ENCODE results near the gene TSPAN15.
"Not testable (repeated sequence)": the region's sequence is repeated elsewhere in the genome, so short reads cannot be mapped to it uniquely, and the experiment has no call there.

Gene TSPAN15

DNA sequence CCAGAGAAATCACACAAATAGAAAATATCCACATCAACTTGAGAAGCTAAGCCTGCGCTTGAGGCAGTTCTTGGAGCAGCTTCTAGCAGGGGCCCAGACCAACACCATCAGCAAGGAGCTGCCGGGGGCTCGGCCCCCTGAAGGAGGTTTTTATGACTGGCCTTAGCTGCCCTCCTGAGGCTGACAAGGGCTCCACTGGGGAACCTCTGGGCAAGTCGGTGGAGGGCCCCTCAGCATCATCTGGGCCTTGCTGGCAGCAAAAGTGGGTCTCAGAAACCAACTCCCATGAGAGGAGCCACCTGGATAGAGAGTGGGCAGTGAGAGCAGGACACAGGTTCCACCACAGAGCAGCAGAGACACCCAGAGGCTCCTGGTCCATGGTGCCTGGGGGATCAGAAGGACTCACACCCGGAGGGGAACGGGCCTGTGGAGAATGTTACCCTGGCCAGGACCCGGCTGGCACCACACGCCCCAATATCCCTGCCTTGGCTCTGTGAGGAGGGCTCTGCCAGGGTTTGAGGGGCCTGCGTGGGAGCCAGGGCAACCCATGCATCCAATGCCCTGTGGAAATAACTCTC, 66.1 kb downstream of the TSPAN15 start:
- no peak for DNase-seq (ENCODE audit: low read depth)
- no peak overlapping the region for H3K4me3 ChIP-seq (ENCODE audit: low read depth, low read length)
- TF ChIP-seq, protein P1, sequence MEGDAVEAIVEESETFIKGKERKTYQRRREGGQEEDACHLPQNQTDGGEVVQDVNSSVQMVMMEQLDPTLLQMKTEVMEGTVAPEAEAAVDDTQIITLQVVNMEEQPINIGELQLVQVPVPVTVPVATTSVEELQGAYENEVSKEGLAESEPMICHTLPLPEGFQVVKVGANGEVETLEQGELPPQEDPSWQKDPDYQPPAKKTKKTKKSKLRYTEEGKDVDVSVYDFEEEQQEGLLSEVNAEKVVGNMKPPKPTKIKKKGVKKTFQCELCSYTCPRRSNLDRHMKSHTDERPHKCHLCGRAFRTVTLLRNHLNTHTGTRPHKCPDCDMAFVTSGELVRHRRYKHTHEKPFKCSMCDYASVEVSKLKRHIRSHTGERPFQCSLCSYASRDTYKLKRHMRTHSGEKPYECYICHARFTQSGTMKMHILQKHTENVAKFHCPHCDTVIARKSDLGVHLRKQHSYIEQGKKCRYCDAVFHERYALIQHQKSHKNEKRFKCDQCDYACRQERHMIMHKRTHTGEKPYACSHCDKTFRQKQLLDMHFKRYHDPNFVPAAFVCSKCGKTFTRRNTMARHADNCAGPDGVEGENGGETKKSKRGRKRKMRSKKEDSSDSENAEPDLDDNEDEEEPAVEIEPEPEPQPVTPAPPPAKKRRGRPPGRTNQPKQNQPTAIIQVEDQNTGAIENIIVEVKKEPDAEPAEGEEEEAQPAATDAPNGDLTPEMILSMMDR (IDR thresholded peaks at IDR 0.05; ENCODE audit: control insufficient read depth, extremely low read depth, insufficient read depth) = no peak

DNA sequence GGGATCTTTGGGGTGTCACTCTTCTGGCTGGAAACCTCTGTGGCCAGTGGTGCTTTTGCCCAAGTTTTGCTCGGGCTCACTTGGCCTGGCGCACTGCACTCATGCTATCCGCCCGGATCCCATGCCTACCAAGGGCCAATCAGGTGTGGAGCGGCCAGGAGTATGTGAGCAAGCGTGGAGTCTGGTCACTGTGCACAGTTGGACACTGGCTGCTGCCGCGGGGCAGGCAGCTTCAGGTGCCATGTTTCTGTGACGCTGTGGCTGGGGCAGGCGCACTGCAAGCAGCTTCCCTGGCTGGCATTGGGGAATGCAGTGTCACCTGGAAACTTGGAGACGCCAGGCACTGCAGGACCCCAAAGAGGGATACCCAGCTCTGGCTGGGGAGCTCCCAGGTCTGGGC, 76.7 kb downstream of the TSPAN15 start:
- TF ChIP-seq, protein P1 (IDR thresholded peaks at IDR 0.05; ENCODE audit: control insufficient read depth, extremely low read depth, insufficient read depth) = no peak
- no peak for DNase-seq (ENCODE audit: low read depth)
- no peak overlapping the region for H3K4me3 ChIP-seq (ENCODE audit: low read depth, low read length)

DNA sequence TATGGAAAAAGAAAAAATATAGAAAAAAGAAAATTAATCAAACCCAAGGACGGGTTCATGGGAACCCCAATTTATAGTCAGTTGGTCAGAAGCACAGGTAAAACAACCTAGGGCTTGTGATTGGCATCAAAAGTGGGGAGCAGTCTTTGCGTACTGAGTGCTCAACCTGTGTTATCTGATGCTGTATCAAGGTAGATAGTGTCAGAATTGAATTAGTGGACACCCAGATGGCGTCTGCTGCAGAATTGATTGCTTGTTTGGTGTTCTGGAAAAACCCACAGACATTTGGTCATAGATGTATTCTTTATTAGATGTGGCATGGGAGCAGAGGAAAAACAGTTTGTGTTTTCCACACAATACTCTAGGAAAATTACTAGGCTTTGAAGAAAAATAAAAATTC, 82.4 kb downstream of the TSPAN15 start:
- no peak for DNase-seq (ENCODE audit: low read depth)
- TF ChIP-seq, protein P1 (IDR thresholded peaks at IDR 0.05; ENCODE audit: control insufficient read depth, extremely low read depth, insufficient read depth) = no peak
- H3K4me3 ChIP-seq (ENCODE audit: low read depth, low read length) = no peak overlapping the region

DNA sequence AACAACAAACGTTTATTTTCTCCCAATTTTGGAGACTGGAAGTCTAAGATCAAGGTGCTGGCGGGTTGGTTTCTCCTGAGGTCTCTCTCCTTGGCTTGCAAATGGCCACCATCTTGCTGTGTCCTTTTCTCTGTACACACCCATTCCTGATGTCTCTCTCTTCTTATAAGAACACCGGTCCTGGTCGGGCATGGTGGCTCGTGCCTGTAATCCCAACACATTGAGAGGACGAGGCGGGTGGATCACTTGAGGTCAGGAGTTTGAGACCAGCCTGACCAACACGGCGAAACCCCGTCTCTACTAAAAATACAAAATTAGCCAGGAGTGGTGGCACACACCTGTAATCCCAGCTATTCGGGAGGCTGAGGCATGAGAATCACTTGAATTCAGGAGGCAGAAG, 85.3 kb downstream of the TSPAN15 start:
- not testable (repeated sequence) for DNase-seq (ENCODE audit: low read depth); H3K4me3 ChIP-seq (ENCODE audit: low read depth, low read length)

DNA sequence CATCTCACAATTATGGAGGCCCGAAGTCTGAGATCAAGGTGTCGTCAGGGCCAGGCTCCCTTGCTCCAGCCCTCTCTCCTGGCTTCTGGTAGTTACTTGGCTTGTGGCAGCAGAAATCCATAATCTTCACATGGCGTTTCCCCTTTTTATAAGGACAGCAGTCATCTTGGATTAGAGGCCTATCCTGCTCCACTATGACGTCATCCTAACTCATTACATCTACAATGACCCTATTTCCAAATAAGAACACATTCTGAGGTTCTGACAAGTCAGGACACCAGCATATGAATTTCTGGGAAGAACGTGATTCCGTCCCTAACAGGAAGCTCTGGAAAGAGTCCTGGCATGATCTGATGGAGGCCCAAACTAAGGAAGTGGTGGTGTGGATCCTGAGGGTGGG, 86.2 kb downstream of the TSPAN15 start:
- H3K4me3 ChIP-seq (ENCODE audit: low read depth, low read length) = no peak overlapping the region
- TF ChIP-seq, protein P1 (IDR thresholded peaks at IDR 0.05; ENCODE audit: control insufficient read depth, extremely low read depth, insufficient read depth) = no peak
- DNase-seq (ENCODE audit: low read depth) = no peak

DNA sequence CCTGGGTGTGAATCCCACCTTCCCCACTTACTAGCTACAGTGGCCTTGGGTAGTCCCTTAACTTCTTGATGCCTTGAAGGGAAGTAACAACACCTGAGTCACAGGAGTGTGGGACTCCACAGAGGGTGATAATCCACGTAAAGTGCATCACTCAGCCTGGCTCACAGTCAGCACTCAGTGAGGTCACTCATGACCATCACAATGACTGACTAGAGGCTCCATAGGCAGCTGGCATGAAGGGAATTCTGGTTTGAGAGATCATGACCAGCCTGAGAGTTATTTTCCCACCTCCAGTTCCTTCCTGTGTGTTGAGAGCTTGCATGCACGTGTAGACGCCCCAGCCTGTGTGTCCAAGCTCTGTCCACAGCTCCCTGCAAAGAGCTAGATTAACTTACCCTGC, 87.2 kb downstream of the TSPAN15 start:
- no peak for DNase-seq (ENCODE audit: low read depth)
- TF ChIP-seq, protein P1 (IDR thresholded peaks at IDR 0.05; ENCODE audit: control insufficient read depth, extremely low read depth, insufficient read depth) = no peak
- no peak overlapping the region for H3K4me3 ChIP-seq (ENCODE audit: low read depth, low read length)

DNA sequence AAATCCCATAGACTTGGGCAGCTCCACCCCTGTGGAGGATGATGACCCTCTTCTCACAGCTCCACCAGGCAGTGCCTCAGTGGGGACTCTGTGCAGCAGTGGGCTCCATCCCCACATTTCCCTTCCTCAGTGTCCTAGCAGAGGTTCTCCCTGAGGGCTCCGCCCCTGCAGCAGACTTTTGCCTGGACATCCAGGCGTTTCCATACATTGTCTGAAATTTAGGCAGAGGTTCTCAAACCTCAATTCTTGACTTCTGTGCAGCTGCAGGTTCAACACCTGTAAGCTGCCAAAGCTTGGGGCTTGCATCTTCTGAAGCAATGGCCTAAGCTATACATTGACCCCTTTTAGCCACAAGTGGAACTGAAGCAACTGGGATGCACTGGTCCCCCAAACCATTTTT, 90.2 kb downstream of the TSPAN15 start:
- no peak for DNase-seq (ENCODE audit: low read depth)
- TF ChIP-seq, protein P1 (IDR thresholded peaks at IDR 0.05; ENCODE audit: control insufficient read depth, extremely low read depth, insufficient read depth) = no peak
- H3K4me3 ChIP-seq (ENCODE audit: low read depth, low read length) = no peak overlapping the region
